Mesenchymal stem cell (in vitro differentiated cells and primary cell): ENCODE data around the gene ADGRG7.
A peak's percentile ranks its signal among the peaks of the same experiment; 100 is the strongest.

Source experiments
- DNase-seq: peaks from one replicate; pipeline ENCODE4 v3.0.0-alpha.2; 2013
- H2AFZ ChIP-seq: one replicate; pipeline ENCODE4 v1.6.1; 2013; ENCODE audit warnings: low read depth, mild to moderate bottlenecking, control low read depth, inconsistent platforms, low read length, moderate library complexity
- H2AK5ac ChIP-seq: 2 replicates; pipeline ENCODE4 v1.6.1; 2013; ENCODE audit warnings: low read length, moderate library complexity, mild to moderate bottlenecking, inconsistent platforms; ENCODE audit not compliant: severe bottlenecking
- H2BK120ac ChIP-seq: one replicate; pipeline ENCODE4 v1.6.1; 2013; ENCODE audit warnings: low read depth, mild to moderate bottlenecking, inconsistent platforms, low read length, moderate library complexity
- H2BK12ac ChIP-seq, 2 experiments: one replicate each; pipeline ENCODE4 v1.6.1; 2013; ENCODE audit warnings: inconsistent platforms in 2 of 2, low read length in 2 of 2, mild to moderate bottlenecking in 2 of 2, moderate library complexity in 2 of 2, control low read depth in 1 of 2
- H2BK15ac ChIP-seq: one replicate; pipeline ENCODE4 v1.6.1; 2013; ENCODE audit warnings: mild to moderate bottlenecking, low read depth, inconsistent platforms; ENCODE audit not compliant: poor library complexity, severe bottlenecking
- H2BK5ac ChIP-seq: 2 replicates; pipeline ENCODE4 v1.6.1; 2013; ENCODE audit warnings: low read depth, mild to moderate bottlenecking, low read length, control low read depth, inconsistent platforms; ENCODE audit not compliant: poor library complexity, severe bottlenecking
- H3K14ac ChIP-seq, 2 experiments: one replicate each; pipeline ENCODE4 v1.6.1; 2013; ENCODE audit warnings: inconsistent platforms in 2 of 2, low read length in 2 of 2, control low read depth in 1 of 2, mild to moderate bottlenecking in 1 of 2, moderate library complexity in 1 of 2
- H3K18ac ChIP-seq, 2 experiments: one replicate each; pipeline ENCODE4 v1.6.1; 2013; ENCODE audit warnings: inconsistent platforms in 2 of 2, low read length in 2 of 2, control low read depth in 1 of 2, low read depth in 1 of 2, mild to moderate bottlenecking in 1 of 2
- H3K23ac ChIP-seq, 2 experiments: one replicate each; pipeline ENCODE4 v1.6.1; 2013; ENCODE audit warnings: inconsistent platforms in 2 of 2, low read length in 2 of 2, mild to moderate bottlenecking in 2 of 2, moderate library complexity in 2 of 2, control low read depth in 1 of 2
- H3K27ac ChIP-seq: 2 replicates; pipeline ENCODE4 v1.5.1; 2013; ENCODE audit warnings: mild to moderate bottlenecking, moderate library complexity, low read length, control low read depth, inconsistent platforms; ENCODE audit not compliant: poor library complexity, severe bottlenecking
- H3K27me3 ChIP-seq, 2 experiments: 2 replicates each; pipeline versions ENCODE4 v1.6.1 to v1.7.0; 2013; ENCODE audit warnings: low read length in 2 of 2, mild to moderate bottlenecking in 2 of 2, moderate library complexity in 2 of 2, control low read depth in 1 of 2, inconsistent platforms in 1 of 2; ENCODE audit not compliant: control insufficient read depth in 1 of 2, insufficient read depth in 1 of 2
- H3K36me3 ChIP-seq, 2 experiments: 2 replicates each; pipeline versions ENCODE4 v1.6.1 to v1.7.0; 2013; ENCODE audit warnings: low read length in 2 of 2, control low read depth in 1 of 2, inconsistent platforms in 1 of 2, low read depth in 1 of 2, mild to moderate bottlenecking in 1 of 2; ENCODE audit not compliant: insufficient read depth in 2 of 2, control insufficient read depth in 1 of 2
- H3K4ac ChIP-seq, 2 experiments: one replicate each; pipeline ENCODE4 v1.6.1; 2013; ENCODE audit warnings: inconsistent platforms in 2 of 2, low read length in 2 of 2, mild to moderate bottlenecking in 2 of 2, moderate library complexity in 2 of 2, control low read depth in 1 of 2, low read depth in 1 of 2
- H3K4me1 ChIP-seq: 2 replicates; pipeline ENCODE4 v1.6.1; 2013; ENCODE audit warnings: low read depth, low read length, control low read depth; ENCODE audit not compliant: control insufficient read depth, insufficient read depth
- H3K4me2 ChIP-seq: 2 replicates; pipeline ENCODE4 v1.6.1; 2013; ENCODE audit warnings: low read length, mild to moderate bottlenecking, inconsistent platforms; ENCODE audit not compliant: poor library complexity, severe bottlenecking
- H3K4me3 ChIP-seq, 2 experiments: 2 replicates each; pipeline versions ENCODE4 v1.5.1 to v1.7.0; 2013; ENCODE audit warnings: low read length in 2 of 2, mild to moderate bottlenecking in 2 of 2, control low read depth in 1 of 2, low read depth in 1 of 2; ENCODE audit not compliant: insufficient read depth in 1 of 2
- H3K79me1 ChIP-seq: replicated peaks from 2 replicates; pipeline ENCODE4 v1.6.1; 2013; ENCODE audit warnings: mild to moderate bottlenecking, control low read depth, low read length, inconsistent platforms; ENCODE audit not compliant: poor library complexity, severe bottlenecking
- H3K9ac ChIP-seq: 2 replicates; pipeline ENCODE4 v1.7.0; 2013; ENCODE audit warnings: mild to moderate bottlenecking, low read length, moderate library complexity
- H3K9me3 ChIP-seq: 2 replicates; pipeline ENCODE4 v1.7.0; 2013; ENCODE audit warnings: mild to moderate bottlenecking, low read length; ENCODE audit not compliant: control insufficient read depth
- H4K8ac ChIP-seq: one replicate; pipeline ENCODE4 v1.6.1; 2013; ENCODE audit warnings: inconsistent platforms, mild to moderate bottlenecking, low read length, moderate library complexity
- H4K91ac ChIP-seq: one replicate; pipeline ENCODE4 v1.6.1; 2013; ENCODE audit warnings: mild to moderate bottlenecking, low read length, inconsistent platforms
- WGBS: methylation state at CpG from one replicate; pipeline ENCODE4 v1.1.7; 2013; ENCODE audit warnings: mixed read lengths; 5-methylcytosine and 5-hydroxymethylcytosine counted together

The ADGRG7 gene

DNA sequence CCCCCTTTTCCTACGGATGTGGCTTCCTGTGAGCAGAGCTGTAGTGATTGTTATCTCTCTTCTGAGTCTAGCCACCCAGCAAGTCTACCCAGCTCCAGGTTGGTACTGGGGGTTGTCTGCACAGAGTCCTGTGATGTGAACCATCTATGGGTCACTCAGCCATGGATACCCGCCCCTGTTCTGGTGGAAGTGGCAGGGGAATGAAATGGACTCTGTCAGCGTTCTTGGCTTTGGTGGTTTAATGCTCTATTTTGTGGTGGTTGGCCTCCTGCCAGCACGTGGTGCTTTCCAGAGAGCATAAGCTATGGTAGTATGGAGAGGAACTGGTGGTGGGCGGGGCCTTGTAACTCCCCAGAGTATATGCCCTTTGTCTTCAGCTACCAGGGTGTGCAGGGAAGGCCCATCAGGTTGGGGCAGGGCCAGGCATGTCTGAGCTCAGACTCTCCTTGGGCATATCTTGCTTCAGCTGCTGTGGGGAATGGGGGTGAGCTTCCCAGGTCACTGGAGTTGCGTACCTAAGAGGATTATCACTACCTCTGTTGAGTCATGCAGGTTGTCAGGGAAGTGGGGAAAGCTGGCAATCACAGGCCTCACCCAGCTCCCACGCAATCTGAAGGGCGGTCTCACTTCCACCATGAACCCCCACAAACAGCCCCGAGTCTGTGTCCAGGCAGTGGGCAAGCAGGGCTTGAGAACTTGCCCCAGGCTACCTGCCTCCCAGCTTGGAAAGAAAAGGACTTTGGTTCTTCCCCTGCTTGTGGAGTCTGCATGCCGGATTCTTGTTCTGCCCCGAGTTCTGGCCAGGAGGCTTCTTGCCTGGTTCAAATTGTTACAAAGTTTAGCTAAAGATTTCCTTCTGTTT, 9.0 kb upstream of the ADGRG7 start:
- Histone ChIP-seq H3K79me1 (no peaks in the 10 kb centered on the region), H2BK5ac (no peak overlapping the region), H2AK5ac (no peak overlapping the region), H3K9me3 (no peaks in the 10 kb centered on the region), H3K9ac (no peak overlapping the region), H3K4ac (no peak overlapping the region), H3K27me3 (no peaks in the 10 kb centered on the region), H3K4me3 (no peak overlapping the region), H3K4me1 (no peaks in the 10 kb centered on the region), H3K27ac (no peak overlapping the region), H2BK15ac (no peak overlapping the region), H3K14ac (no peak overlapping the region), H3K23ac (no peak overlapping the region), H2BK120ac (no peak overlapping the region), H2AFZ (no peak overlapping the region), H2BK12ac (no peak overlapping the region), H4K8ac (no peak overlapping the region), H3K4me2 (no peak overlapping the region), H3K18ac (peak overlapping the region in 1 of 2 experiments; percentile 28), H3K36me3 (no peaks in the 10 kb centered on the region), H4K91ac (no peak overlapping the region)
- DNase-seq = no peak
- 82% methylated on average over 10 of the region's 11 CpGs for WGBS

GRCh38 chr3:100602506-100603444, 6.6 kb upstream of the ADGRG7 start:
- Histone ChIP-seq H2BK5ac (no peak overlapping the region), H2BK120ac (no peak overlapping the region), H3K9me3 (no peaks in the 10 kb centered on the region), H2AFZ (no peak overlapping the region), H3K36me3 (no peaks in the 10 kb centered on the region), H3K14ac (no peak overlapping the region), H3K18ac (no peak overlapping the region), H3K4me3 (peak overlapping the region in 1 of 2 experiments; percentile 63), H3K4me1 (no peaks in the 10 kb centered on the region), H2BK12ac (no peak overlapping the region), H3K4ac (no peak overlapping the region), H3K9ac (peak overlapping the region; percentile 83), H3K27me3 (no peaks in the 10 kb centered on the region), H2AK5ac (no peak overlapping the region), H4K8ac (no peak overlapping the region), H3K27ac (no peak overlapping the region), H3K79me1 (no peaks in the 10 kb centered on the region), H3K4me2 (no peak overlapping the region), H4K91ac (no peak overlapping the region), H3K23ac (no peak overlapping the region), H2BK15ac (no peak overlapping the region)
- DNase-seq = peak; percentile 63
- 57% methylated on average over 6 of the region's 7 CpGs for WGBS

DNA sequence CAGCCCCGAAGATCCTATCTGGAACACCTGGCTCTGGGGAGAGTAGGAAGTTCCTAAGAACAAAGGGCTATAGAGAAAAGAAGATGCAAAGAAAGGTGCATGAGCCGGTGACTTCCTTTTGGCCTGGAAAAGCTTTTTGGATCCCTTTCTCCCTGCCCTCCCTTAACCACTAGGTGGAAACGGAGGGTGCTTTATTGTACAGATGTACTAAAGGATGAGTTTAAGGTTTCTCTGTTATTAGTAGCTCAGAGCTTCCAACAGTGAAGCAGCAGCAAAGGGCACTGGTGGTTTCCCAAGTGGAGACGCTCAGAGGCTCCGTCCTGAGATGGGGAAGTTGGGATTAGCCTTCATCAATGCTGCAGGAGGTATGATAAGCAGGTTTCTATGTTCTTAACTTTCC, 5.9 kb upstream of the ADGRG7 start:
- H2BK12ac ChIP-seq = no peak overlapping the region
- H3K27me3 ChIP-seq = no peaks in the 10 kb centered on the region
- no peak overlapping the region for H4K8ac ChIP-seq
- H3K36me3 ChIP-seq = no peaks in the 10 kb centered on the region
- H3K4me3 ChIP-seq = peak overlapping the region in 1 of 2 experiments; percentile 63
- no peak overlapping the region for H4K91ac ChIP-seq
- H2AK5ac ChIP-seq = no peak overlapping the region
- peak overlapping the region; percentile 83 for H3K9ac ChIP-seq
- no peak overlapping the region for H3K18ac ChIP-seq
- peak; percentile 43 for DNase-seq
- no peak overlapping the region for H2AFZ ChIP-seq
- no peak overlapping the region for H2BK5ac ChIP-seq
- no peaks in the 10 kb centered on the region for H3K9me3 ChIP-seq
- no peaks in the 10 kb centered on the region for H3K4me1 ChIP-seq
- 93% methylated on average over 4 of the region's 5 CpGs for WGBS
- no peaks in the 10 kb centered on the region for H3K79me1 ChIP-seq
- H2BK120ac ChIP-seq = no peak overlapping the region
- H3K4ac ChIP-seq = no peak overlapping the region
- no peak overlapping the region for H3K14ac ChIP-seq
- no peak overlapping the region for H2BK15ac ChIP-seq
- no peak overlapping the region for H3K23ac ChIP-seq
- no peak overlapping the region for H3K27ac ChIP-seq
- no peak overlapping the region for H3K4me2 ChIP-seq

GRCh38 chr3:100605358-100605757, 4.0 kb upstream of the ADGRG7 start:
- no peak overlapping the region for H2AK5ac ChIP-seq
- no peak overlapping the region for H3K4me3 ChIP-seq
- H4K91ac ChIP-seq = no peak overlapping the region
- H3K9ac ChIP-seq = no peak overlapping the region
- no peaks in the 10 kb centered on the region for H3K4me1 ChIP-seq
- no peaks in the 10 kb centered on the region for H3K79me1 ChIP-seq
- H3K23ac ChIP-seq = no peak overlapping the region
- H3K27me3 ChIP-seq = no peaks in the 10 kb centered on the region
- no peak overlapping the region for H3K27ac ChIP-seq
- DNase-seq = no peak
- no peak overlapping the region for H3K4me2 ChIP-seq
- no peak overlapping the region for H3K18ac ChIP-seq
- no peak overlapping the region for H4K8ac ChIP-seq
- H2AFZ ChIP-seq = no peak overlapping the region
- no peaks in the 10 kb centered on the region for H3K9me3 ChIP-seq
- H3K14ac ChIP-seq = peak overlapping the region in 1 of 2 experiments; percentile 12
- H3K36me3 ChIP-seq = no peaks in the 10 kb centered on the region
- no peak overlapping the region for H2BK15ac ChIP-seq
- H2BK5ac ChIP-seq = no peak overlapping the region
- H2BK12ac ChIP-seq = no peak overlapping the region
- no peak overlapping the region for H2BK120ac ChIP-seq
- WGBS = 88% methylated on average over 8 of the region's 8 CpGs
- H3K4ac ChIP-seq = no peak overlapping the region
